HG03045 (cell line): ENCODE measurements around the gene RNF111.

Experiments used
- ATAC-seq: cut with Tn5 transposase; IDR thresholded peaks from one replicate; pipeline ENCODE4 v1.9.1; 2021; ENCODE audit warnings: mild to moderate bottlenecking, moderate library complexity; ENCODE audit not compliant: unreplicated experiment

RNF111 gene

GRCh38 chr15:58987491-58988005, at the start of gene RNF111:
TSS of gene RNF111 (plus strand) at chr15:58987663. CDS start at chr15:59030823, 43,160 bp downstream.
- peak; percentile 81 for ATAC-seq

GRCh38 chr15:58947179-58947578, 40.3 kb upstream of the RNF111 start:
- no peak for ATAC-seq

DNA sequence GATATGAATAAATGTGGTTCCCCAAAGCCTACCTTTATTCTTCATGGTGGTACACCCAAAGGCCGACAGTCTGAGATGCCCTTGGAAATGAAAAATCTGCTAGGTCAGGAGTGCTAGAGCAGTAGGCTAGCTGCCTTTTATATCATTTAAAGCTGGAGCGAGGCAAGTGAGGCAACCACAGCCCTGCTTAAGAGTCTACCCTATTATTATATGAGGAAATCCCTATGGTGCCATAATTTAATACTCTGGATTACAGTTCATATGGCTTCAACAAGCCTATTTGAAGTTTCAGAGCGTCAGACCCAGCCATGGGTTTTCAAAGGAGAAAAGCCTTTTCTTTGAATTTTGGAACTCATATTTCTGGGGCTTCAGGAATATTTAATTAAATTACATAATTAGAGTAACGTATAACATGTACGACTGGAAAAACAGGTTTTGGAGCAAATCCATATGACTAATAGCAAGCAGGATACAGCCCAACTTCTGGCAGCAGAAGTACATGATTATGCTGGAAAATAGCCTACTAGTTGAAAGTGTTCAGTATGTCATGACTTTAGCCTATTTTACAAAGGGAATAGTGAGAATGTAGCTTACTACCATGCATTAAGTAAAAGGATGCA, 36.0 kb upstream of the RNF111 start:
- ATAC-seq, result no peak

GRCh38 chr15:58952751-58953150, 34.7 kb upstream of the RNF111 start:
- no peak for ATAC-seq

GRCh38 chr15:58957101-58957973, 30.1 kb upstream of the RNF111 start:
- ATAC-seq, result peak; percentile 46

DNA sequence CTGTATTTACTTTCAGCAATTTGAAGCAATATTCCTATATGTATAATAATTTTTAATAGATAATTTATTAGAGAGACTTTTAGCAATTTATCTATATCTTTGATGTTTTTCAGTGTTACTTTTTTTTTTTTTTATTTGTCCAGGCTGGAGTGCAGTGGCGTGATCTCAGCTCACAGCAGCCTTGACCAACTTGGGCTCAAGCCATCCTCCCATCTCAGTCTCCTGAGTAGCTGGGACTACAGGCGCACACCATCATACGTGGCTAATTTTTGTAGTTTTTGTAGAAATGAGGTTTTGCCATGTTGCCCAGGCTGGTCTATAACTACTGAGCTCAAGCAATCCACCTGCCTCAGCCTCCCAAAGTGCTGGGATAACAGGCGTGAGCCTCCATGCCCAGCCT, 28.7 kb upstream of the RNF111 start:
- ATAC-seq, result no peak

GRCh38 chr15:58962136-58962535, 25.3 kb upstream of the RNF111 start:
- no peak for ATAC-seq

DNA sequence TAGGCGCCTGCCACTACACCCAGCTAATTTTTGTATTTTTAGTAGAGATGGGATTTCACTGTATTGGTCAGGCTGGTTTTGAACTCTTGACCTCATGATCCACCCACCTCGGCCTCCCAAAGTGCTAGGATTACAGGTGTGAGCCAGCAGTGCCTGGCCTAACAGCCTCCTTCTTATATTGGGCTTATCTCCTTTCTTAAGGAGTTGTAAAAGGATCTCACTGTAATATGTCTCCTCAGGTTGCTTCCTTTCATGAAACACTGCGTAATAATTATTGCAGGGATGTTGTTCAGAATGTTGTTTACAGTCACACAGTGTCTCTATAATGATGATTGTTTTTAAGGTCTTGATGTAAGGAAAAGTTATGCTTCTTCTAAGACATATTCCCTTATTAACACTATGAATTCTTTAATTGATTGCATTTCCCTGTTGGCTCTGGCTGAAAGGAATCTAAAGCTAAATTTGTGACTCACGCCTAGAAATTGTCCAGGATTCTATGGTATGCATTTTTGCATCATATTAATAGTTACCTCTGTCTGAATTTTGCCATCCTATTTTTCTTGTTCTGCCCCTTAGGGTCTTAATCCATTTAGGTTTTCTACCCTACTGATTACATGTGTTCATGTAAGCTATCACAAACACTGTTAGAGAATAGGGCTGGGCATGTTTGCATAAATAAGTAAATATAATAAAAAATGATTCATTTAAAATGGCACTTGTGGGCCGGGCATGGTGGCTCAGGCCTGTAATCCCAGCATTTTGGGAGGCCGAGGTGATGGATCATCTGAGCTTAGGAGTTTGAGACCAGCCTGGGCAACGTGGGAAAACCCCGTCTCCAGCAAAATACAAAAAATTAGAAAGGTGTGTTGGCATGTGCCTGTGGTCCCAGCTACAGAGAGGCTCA, 24.5 kb upstream of the RNF111 start:
- no peak for ATAC-seq

- no peak for ATAC-seq
Measured at GRCh38 chr15:58966698-58967097, 20.8 kb upstream of the RNF111 start.

DNA sequence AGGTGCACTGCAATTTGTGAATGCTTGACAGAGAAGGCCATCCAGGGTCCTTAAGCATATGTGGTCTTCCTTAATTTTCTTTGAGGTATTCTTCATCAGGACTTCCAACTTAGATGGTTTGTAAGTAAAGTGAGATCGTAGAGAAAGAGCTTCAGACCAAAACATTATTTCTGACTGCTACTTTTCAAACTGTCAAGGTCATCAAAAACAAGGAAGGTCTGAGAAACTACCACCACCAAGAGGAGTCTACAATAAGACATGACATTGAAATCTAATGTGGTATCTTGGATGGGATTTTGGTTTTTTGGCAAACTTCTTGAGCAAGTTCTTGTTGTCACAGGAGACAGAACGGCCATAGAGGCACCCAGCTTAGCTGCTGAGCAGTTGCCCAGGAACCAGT, 20.0 kb upstream of the RNF111 start:
- no peak for ATAC-seq

- ATAC-seq, result no peak
Measured at GRCh38 chr15:58977887-58978286, 9.6 kb upstream of the RNF111 start.

DNA sequence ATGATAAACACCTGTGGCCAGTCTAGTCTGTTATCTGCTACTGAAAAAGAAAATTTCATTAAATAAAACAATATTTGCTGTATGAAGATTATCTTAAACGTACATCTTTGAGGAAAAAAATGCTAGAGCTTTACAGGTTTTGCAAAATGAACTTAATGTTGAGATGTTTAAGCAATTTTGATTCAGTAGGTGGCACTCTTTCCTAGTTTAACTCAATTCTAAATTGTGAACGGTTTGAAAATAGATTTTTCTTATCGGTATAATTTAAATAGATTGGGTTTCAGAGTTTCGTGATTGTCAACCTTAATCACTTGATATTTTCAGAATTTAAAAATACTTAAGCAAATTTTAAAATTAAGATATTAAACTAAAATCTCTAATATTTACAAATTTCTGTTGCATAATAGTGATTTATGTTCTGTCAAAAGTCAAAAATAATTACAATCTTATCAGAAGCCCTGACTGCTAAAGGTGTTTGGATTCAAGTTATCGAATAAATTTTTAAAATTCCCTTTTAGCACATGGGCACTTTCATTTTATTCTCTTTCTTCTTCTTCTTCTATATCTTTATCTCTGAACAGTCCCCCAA, 7.0 kb upstream of the RNF111 start:
- no peak for ATAC-seq

DNA sequence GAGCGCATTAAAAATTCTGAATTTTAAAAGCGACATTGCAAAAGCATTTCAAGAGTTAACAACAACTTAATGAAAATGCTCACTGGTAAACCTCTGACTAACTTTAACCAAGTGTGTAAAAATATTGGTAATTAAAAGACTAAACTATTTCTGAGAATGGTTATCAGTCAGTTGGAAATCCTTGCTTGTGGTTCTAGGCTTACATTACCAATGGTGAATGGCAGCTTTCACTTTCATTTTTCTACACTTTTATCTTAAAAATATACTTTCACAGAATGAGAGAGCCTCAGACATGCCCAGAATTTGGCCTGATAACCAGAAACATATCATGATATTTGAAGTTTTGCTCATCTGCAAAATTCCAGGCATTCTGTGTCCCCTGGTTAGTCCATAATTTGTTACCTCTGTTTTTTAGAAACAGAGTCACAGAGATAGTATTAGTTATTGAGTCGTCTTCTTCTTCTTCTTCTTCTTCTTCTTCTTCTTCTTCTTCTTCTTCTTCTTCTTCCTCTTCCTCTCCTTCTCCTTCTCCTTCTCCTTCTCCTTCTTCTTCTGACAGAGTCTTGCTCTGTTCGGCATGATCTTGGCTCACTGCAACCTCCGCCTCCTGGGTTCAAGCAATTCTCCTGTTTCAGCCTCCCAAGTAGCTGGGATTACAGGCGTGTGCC, 5.5 kb upstream of the RNF111 start:
- ATAC-seq, result no peak

DNA sequence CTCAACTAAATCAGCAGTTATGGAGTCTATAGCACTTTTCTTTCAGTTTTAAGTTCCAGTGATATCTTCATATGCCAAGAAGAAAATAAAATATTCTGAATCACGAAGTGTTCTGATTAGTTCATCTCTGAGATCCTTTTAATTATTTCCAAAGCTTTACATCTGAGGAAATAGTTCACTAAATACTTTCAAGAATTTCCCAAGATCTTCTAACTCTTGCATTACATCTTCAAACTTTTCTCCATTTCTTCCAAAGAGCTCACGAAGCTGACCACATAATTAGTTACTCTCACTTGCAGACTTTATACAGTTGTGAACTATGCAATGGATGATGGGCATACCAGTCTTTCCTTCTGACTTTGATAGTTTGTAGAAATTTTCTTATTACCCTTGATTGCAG, 4.2 kb upstream of the RNF111 start:
- ATAC-seq, result no peak

GRCh38 chr15:58985443-58985842, 2.0 kb upstream of the RNF111 start:
- ATAC-seq, result no peak

- peak; percentile 4 for ATAC-seq
Measured at GRCh38 chr15:58987036-58987435, 427 bp upstream of the RNF111 start.

DNA sequence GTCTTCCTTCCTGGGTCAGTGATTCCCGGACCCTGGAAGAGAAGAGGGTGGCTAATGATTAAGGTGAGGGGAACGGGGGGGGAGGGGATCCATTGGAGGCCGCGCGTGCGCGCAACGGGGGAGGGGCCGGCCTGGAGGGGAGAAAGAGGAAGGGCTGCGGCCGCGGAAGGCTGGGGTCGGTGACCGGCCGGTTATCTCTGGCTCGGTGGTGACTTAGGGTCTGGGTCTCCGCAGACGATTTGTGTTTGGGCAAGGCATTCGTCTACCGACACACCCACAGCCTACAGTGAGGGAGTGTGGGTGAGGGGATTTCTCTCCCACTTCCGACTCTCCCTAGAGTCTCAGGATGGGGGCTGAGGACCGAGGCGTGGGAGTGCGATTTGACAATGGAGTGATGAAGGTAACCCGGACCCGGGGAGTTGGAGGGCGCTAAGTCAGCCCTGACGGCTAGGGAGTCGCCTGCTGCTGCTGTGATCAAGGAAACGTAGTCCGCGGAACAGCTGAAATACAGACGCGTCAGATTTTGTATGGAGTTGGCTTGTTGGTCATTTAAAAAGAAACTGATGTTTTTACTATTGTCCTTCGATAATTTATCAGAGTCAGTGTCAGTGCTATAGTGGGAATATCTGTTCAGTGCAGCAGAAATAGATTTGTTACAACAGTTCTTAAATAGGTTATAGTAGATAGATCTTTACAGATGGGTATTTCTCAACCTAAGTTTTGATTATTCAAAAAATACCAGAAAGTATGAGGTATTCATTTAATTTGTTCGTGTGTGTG, 733 bp downstream of the RNF111 start:
- peak; percentile 66 for ATAC-seq

DNA sequence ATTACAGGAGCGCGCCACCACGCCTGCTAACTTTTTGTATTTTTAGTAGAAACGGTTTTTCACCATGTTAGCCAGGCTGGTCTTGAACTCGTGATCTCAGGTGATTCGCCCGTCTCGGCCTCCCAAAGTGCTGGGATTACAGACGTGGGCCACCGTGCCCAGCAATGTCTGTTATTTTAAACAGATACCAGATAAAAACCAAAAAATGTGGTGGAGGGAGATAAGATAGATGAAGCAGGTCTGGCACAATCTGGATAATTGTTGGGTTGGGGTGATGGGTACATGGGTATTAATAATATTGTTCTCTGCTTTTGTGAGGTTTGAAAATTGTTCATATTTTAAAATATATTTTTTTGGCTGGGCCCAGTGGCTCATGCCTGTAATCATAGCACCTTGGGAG, 4.7 kb downstream of the RNF111 start:
- ATAC-seq, result no peak

DNA sequence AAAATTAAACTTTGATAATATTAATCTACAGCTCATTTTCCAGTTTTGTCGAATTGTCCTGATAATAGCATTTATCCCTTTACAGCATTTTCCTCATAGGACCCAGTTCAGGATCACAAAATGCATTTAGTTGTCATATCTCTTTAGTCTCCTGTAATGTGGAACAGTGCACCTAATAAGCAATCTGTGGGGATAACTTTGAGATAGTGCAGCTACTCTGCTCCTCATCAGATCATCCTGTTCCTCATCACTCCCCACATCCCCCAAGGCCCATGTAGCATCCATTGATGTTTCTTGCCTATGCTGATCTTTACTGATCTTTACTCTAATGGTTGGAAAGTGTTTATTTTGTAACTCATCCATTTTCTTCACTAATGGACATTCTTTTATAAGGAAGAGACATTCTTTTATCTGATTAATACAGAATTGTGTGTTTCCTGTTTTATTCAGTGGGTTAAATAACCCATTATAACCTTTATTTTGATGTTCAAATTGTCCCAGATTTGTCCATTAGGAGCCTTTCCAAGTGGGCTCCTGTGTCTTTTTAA, 7.5 kb downstream of the RNF111 start:
- ATAC-seq, result no peak
